ENCODE data around the gene USP36. TPM values are rescaled to one million over a fixed set of nuclear protein-coding genes. Genes with fewer than 3 reads are reported as not detected.

USP36 gene
- polyA plus RNA-seq, 1 donor (not counting 4 experiments of a cell fraction or from before 2014, with no cell fraction given): 25.2 TPM

- dilution Hi-C loops (cut with MboI; ENCODE audit: extremely low pct_ligation_motif_present, low sequenced_read_pairs): no loop called here
- H3K36me3 ChIP-seq (ENCODE audit: control insufficient read depth in 2 of 2, extremely low read depth in 1 of 2, insufficient read depth in 2 of 2, low read length in 2 of 2): no peaks in the 10 kb centered on the region
- no peaks in the 10 kb centered on the region for H3K9me3 ChIP-seq (ENCODE audit: control insufficient read depth, low read depth, low read length)
- H3K4me3 ChIP-seq (ENCODE audit: control insufficient read depth in 2 of 3, extremely low read depth in 1 of 3, insufficient read depth in 2 of 3, low read depth in 1 of 3, low read length in 3 of 3): no peak overlapping the region
- H3K9ac ChIP-seq (ENCODE audit: control insufficient read depth, extremely low read depth, insufficient read depth, low read length): no peak overlapping the region
- no peak overlapping the region for H3K4me2 ChIP-seq (ENCODE audit: control insufficient read depth, extremely low read depth, insufficient read depth, low read depth, low read length)
- H3K9me1 ChIP-seq (ENCODE audit: control insufficient read depth, extremely low read depth, insufficient read depth, low read length): no peaks in the 10 kb centered on the region
- H3K27me3 ChIP-seq (ENCODE audit: control insufficient read depth, extremely low read depth, insufficient read depth, low read length): peaks cover 3% of the 10 kb centered on the region
- no peaks in the 10 kb centered on the region for H4K20me1 ChIP-seq (ENCODE audit: control insufficient read depth, extremely low read depth, insufficient read depth, low read length)
- DNase-seq (ENCODE audit: low read depth, low spot score) (no peak), FAIRE-seq (no peak)
- no peaks in the 10 kb centered on the region for H3K79me2 ChIP-seq (ENCODE audit: control insufficient read depth, insufficient read depth, low read length)
- no peak overlapping the region for H2AFZ ChIP-seq (ENCODE audit: control insufficient read depth, low read length)
- no peak overlapping the region for H3K27ac ChIP-seq (ENCODE audit: control insufficient read depth, insufficient read depth, low read length)
- H3K4me1 ChIP-seq (ENCODE audit: control insufficient read depth, extremely low read depth, insufficient read depth, low read length): no peaks in the 10 kb centered on the region
- TF ChIP-seq EZH2 (IDR thresholded peaks at IDR 0.05; ENCODE audit: low read length) (no peak), CTCF (optimal IDR thresholded peaks at IDR 0.05 in 1 of 3, IDR thresholded peaks at IDR 0.05 in 1 of 3, conservative IDR thresholded peaks at IDR 0.05 in 1 of 3; ENCODE audit: extremely low read depth in 1 of 3, insufficient read depth in 2 of 3, low read length in 3 of 3) (no peak)
Observed at GRCh38 chr17:78853926-78854394, 13.3 kb upstream of the USP36 start.

- Histone ChIP-seq H3K27me3 (ENCODE audit: control insufficient read depth, extremely low read depth, insufficient read depth, low read length) (peaks cover 3% of the 10 kb centered on the region), H3K4me1 (ENCODE audit: control insufficient read depth, extremely low read depth, insufficient read depth, low read length) (no peaks in the 10 kb centered on the region), H3K9me1 (ENCODE audit: control insufficient read depth, extremely low read depth, insufficient read depth, low read length) (no peaks in the 10 kb centered on the region), H3K36me3 (ENCODE audit: control insufficient read depth in 2 of 2, extremely low read depth in 1 of 2, insufficient read depth in 2 of 2, low read length in 2 of 2) (no peaks in the 10 kb centered on the region), H3K4me2 (ENCODE audit: control insufficient read depth, extremely low read depth, insufficient read depth, low read depth, low read length) (no peak overlapping the region), H2AFZ (ENCODE audit: control insufficient read depth, low read length) (no peak overlapping the region), H4K20me1 (ENCODE audit: control insufficient read depth, extremely low read depth, insufficient read depth, low read length) (no peaks in the 10 kb centered on the region), H3K9me3 (ENCODE audit: control insufficient read depth, low read depth, low read length) (no peaks in the 10 kb centered on the region), H3K79me2 (ENCODE audit: control insufficient read depth, insufficient read depth, low read length) (no peaks in the 10 kb centered on the region), H3K4me3 (ENCODE audit: control insufficient read depth in 2 of 3, extremely low read depth in 1 of 3, insufficient read depth in 2 of 3, low read depth in 1 of 3, low read length in 3 of 3) (no peak overlapping the region), H3K27ac (ENCODE audit: control insufficient read depth, insufficient read depth, low read length) (no peak overlapping the region), H3K9ac (ENCODE audit: control insufficient read depth, extremely low read depth, insufficient read depth, low read length) (no peak overlapping the region)
- FAIRE-seq (no peak), DNase-seq (ENCODE audit: low read depth, low spot score) (no peak)
- dilution Hi-C loops (cut with MboI; ENCODE audit: extremely low pct_ligation_motif_present, low sequenced_read_pairs): no loop called here
- peak in 1 of 3 experiments; percentile 18 for TF ChIP-seq CTCF (optimal IDR thresholded peaks at IDR 0.05 in 1 of 3, IDR thresholded peaks at IDR 0.05 in 1 of 3, conservative IDR thresholded peaks at IDR 0.05 in 1 of 3; ENCODE audit: extremely low read depth in 1 of 3, insufficient read depth in 2 of 3, low read length in 3 of 3)
- TF ChIP-seq EZH2 (IDR thresholded peaks at IDR 0.05; ENCODE audit: low read length): no peak
Observed at GRCh38 chr17:78852709-78853121, 12.1 kb upstream of the USP36 start.
